COLO668 (cell line): ENCODE results near the gene HECTD1.

Source experiments
- DNase-seq: peaks from one replicate; lab custom pipeline; 2025; ENCODE audit not compliant: unreplicated experiment; lab: John Stamatoyannopoulos, UW

The HECTD1 gene

DNA sequence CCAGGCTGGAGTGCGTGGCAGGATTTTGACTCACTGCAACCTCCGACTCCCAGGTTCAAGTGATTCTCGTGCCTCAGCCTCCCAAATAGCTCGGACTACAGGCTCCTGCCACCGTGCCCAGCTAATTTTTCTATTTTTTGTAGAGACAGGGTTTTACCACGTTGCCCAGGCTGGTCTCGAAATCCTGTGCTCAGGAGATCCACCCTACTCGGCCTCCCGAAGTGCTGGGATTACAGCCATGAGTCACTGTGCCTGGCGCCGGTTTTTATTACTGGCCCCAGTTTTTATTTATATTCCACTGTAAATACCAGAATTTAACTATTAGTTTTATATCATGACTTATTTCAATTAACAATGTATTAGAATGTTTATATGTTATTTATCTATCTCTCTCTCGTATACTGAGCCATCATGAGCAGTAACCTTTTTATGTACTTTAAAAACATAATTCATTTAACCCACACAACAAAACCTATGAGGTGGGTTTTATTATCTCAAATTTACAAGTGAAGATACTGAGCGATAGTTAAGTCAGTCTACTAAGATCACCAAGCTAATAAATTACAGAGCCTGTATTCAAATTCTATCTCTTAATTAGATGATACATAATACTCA, 47.8 kb downstream of the HECTD1 start:
- no peak for DNase-seq

DNA sequence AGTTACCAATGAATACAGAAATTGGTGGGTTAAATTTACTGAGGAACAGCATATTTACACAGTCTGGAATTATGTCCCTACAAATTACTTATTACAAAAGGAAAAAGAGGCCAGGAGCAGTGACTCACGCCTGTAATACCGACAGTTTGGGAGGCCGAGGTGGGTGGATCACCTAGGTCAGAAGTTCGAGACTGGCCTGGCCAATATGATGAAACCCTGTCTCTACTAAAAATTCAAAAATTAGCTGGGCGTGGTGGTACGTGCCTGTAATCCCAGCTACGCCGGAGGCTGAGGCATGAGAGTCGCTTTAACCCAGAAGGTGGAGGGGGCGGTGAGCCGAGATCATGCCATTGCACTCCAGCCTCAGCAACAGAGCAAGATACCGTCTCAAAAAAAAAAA, 52.6 kb downstream of the HECTD1 start:
- no peak for DNase-seq

DNA sequence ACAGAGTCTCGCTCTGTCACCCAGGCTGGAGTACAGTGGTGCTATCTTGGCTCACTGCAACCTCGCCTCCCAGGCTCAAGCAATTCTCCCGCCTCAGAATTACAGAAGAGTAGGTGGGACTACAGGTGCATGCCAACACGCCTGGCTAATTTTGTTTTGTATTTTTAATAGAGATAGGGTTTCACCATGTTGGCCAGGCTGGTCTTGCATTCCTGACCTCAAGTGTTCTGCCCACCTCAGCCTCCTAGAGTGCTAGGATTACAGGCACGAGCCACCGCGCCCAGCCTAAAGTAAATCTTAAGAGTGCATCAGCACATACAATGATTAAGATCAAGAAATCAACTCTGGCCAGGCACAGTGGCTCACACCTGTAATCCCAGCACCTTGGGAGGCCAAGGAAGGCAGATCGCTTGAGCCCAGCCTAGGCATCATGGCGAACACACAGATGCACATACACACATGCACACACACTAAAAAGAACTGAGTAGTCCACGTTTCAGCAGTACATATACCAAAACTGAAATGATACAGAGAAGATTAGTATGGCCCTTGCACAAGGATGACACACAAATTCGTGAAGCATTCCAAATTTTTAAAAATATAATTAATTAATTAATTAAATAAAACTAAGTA, 65.0 kb downstream of the HECTD1 start:
- no peak for DNase-seq

DNA sequence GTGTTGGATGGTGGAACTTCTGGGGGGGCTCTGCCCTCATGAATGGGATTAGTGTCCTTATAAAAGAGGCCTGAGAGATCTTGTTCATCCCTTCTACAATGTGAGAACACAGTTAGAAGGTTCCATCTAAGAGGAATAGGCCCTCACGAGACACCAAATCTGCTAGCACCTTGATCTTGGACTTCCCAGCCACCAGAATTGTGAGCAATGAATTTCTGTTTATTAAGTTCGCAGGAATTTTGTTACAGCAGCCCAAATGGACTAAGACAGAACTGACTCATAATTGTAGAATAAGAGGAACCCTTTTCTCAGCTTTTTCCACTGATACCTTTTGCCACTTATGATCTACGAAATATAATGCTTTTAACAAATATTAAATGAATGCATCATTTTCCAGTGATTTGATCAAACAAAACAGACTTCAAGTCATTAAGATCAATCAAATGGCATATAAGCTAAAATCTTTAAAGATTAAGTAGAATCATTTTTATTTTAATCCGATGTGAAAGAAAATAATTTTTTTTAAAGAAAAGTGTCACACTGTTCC, 68.2 kb downstream of the HECTD1 start:
- no peak for DNase-seq

DNA sequence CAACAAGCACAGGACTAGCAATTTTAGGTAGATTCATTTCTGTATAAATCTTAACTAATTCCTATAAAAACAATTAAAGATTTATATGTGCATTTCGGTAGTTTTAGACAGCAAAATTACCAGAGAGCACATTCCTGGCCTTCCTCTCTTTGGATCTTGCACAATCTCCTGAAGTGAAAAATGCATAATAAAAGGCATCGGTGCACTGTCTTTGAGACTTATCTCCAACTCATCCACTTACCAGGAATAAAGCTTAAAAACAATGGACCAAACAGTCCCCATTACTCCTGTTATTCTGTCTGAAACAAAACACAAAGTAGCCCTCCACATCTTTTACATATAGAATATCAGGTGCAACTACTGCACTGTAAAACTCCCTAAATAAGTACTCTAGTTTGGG, 69.3 kb downstream of the HECTD1 start:
- DNase-seq: no peak

DNA sequence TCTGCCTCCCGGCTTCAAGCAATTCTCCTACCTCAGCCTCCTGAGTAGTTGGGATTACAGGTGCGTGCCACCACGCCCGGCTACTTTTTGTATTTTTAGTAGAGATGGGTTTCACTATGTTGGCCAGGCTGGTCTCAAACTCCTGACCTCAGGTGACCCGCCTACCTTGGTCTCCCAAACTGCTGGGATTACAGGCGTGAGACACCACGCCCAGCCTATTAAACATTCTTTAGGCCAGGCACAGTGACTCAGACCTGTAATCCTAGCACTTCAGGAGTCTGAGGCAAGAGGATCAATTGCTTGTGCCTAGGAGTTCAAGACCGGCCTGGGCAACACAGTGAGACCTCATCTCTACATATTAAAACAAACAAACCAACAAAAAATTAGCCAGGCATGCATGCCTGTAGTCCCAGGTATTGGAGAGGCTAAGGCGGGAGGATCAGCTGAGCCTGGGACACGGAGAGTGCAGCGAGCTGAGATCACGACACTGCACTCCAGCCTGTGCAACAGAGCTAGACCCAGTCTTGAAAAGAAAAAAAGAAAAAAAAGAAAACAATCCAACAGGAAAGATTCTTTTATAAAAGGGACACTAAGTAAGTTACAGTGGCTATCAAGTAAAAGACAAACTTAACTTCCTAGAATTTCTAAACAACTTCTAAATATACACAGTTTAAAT, 70.2 kb downstream of the HECTD1 start:
- DNase-seq: no peak

DNA sequence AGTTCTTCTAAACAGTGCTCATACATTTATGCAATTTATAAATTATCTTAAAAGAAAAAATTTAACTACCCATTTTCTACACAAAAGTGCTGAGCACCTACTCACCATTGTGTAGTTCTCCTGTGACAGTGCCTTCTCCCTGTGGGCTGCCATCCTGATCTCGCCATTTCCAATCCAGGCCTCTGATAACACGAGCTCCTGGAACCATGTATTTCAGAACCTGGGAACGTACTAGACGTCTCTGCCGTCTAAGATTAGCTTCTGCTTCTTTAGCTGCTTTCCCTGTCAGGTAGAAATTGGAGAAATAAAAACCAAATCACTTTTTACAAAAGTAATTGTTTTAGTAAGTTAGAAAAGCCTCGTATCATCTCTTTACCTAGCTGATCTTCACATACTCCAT, 74.5 kb downstream of the HECTD1 start:
- DNase-seq: no peak

DNA sequence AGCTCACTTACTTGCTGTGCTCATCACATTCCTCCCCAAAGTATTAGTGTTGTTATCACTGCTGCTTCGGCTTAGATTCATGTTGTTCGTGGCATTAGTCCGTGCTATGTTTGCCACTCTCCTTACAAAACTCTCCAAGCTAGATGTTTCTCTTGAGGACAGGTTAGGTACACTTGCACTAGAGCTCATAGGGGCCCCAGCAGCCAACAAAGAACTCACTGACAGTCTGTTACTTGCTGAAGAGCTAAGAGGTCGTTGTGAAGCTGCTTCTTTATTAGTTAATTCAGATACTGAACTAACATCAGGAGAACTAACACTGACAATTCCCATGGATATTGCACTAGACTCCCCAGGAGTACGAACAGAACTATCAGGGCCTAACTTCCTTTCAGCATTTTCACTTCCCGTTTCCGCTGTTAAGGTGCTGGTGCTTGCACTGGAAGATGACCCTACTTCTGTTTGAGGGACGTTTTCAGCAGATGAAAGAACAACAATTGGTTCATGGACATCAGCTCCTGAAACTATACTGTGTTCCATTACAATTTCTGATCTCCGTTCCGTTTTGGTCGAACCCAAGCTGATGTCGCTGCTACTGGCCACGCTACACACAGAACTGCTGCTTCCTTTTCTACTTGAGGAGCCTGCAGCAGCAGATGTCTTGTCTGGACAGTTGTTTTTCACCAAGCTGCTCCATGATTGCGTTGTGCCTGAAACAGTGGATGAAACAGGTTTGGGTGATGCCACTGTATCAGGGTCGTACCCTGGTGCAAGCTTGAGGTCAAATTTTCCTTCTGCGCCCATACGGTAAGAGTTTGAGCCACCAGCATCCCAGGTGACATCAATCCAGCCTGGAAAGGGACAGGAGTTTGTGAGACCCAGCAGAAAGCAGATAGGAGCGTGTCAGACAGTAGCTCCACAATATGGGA, 78.7 kb downstream of the HECTD1 start:
- no peak for DNase-seq

DNA sequence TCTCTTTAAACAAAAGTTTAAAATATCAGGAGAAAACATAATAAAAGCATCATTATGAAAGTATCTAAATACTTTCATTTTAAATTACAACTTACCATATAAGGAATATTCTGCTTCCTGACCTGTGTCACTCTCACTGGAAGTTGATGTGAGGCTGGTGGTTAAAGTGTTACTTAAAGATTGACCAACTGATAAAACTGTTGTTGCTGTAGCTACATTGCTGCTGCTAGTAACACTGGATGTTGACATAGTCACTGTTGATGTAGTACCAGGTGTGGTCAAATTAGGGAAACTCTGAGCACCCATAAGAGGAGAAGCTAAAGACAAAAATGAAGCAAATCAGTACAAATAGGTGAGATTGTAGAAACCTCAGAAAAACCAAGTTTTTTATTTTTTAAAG, 79.9 kb downstream of the HECTD1 start:
- DNase-seq: no peak

DNA sequence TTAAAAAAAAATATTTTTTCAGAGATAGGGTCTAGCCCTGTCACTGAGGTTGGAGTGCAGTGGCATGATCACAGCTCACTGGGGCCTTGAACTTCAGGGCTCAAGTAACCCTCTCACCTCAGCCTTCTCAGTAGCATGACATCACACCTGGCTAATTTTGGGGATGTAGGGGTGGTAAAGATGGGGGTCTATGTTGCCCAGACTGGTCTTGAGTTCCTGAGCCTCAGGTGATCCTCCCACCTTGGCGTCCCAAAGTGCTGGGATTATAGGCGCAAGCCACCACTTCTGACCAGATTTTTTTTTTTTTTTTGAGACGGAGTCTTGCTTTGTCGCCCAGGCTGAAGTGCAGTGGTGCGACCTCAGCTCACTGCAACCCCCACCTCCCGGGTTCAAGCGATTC, 80.9 kb downstream of the HECTD1 start:
- DNase-seq: no peak

DNA sequence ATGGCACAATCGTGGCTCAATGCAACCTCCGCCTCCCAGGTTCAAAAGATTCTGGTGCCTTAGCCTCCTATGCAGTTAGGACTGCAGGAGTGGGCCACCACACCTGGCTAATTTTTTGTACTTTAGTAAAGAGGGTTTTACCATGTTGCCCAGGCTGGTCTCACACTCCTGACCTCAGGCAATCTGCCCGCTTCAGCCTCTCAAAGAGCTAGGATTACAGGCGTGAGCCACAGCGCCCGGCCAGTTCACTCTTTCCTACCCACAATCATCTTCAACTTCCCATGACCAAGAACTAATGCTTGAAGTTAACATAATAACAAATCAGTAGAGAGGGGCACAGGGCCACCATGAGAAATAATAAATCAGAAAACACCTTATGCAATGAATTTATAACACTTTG, 82.4 kb downstream of the HECTD1 start:
- no peak for DNase-seq

DNA sequence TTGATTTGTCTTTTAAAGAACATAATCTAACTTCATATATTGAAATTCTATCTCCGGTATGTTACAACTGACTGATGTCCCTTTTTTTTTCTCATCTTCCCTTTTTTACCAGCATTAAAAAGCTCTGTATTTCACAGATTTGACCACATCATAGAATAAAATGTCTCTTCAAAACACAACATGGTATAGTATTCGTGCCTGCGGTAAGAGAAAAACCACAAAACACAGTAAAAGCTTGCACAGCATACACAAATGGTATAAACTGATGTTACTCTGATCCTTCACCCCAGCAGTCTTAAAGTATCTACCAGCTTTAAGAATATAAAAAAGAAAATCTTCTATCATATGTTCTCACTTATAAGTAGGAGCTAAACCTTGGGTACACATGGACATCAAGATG, 83.4 kb downstream of the HECTD1 start:
- DNase-seq: no peak

DNA sequence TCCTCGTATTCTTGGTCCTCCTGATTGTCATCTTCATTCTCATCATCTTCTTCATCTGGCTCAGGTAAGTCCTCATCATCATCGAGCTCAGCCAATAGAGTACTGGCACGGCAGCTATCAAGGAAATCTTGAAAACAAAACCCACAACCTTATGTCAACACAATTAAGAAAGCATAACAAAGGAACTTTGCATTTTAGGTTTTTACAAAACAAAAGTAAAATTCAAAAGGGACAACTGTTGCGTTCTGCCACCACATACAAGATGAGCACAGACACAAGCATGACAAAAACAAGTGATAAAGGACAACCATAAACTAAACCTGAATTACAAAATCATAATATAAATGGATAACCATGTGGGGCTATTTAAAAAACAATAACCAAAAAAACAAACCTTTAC, 84.7 kb downstream of the HECTD1 start:
- no peak for DNase-seq

DNA sequence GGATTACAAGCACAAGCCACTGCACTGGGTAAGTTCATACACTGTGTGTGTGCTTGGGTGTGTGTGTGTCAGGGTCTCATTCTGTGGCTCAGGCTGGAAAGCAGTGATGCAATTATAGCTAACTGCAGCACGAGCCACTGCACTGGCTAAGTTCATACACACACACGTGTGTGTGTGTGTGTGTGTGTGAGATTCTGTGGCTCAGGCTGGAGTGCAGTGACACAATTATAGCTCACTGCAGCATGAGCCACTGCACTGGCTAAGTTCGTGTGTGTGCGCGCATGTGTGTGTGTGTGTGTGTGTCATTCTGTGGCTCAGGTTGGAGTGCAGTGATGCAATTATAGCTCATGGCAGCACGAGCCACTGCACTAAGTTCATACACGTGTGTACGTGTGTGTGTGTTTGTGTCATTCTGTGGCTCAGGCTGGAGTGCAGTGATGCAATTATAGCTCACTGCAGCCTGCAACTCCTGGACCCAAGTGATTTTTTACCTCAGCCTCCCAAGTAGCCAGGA, 85.4 kb downstream of the HECTD1 start:
- no peak for DNase-seq

DNA sequence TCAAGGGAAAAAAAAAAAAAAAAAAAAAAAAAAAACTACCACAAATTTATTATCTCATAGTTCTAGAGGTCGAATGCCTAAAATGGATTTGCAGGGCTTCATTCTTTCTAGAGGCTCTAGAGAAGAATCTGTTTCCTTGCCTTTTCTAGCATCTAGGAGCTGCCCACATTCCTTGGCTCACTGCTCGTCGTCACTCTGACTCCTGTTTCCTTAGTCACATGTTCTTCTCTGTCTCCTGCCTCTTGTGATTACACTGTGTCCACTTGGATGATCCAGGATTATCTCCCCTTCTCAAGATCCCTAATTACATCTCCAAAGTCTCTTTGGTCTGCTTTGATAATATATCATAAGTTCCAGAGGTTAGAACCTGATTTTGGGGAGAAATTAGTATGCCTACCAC, 88.7 kb downstream of the HECTD1 start:
- DNase-seq: no peak

DNA sequence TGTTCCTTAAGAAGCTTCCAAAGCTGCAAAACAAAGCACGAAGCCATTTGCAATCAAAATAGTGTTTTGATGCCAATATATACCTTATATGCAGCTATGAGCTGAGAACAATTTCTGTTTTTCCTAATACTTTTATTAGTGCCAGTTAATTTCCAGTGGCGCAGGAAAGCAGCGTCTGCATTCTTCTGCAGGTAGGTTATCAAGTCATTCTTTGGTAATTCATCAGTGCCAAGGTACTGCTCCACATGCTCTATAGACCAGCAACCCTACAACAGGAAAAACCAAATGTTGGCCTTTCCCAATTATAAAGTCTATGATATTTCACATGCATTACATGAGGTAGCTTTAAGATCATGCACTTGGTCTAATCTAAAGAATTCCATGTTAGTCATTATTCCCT, 93.8 kb downstream of the HECTD1 start:
- no peak for DNase-seq

DNA sequence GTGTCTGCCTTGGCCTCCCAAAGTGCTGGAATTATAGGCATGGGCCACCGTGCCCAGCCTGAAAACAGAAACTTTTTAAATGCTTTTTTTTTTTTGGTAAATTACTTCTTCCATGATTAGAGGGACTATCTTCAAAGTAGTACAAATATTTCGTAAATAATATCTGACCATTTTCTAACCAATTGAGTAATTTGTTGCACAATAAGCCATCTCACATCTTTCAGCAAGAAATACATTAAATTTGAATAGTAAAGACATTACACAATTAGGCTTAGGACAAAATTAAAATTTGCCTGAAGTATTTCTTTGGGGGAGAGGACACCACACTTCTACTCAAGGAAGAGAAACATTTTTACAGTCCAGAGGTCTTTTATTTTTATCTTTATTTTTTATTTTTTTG, 96.7 kb downstream of the HECTD1 start:
- no peak for DNase-seq

DNA sequence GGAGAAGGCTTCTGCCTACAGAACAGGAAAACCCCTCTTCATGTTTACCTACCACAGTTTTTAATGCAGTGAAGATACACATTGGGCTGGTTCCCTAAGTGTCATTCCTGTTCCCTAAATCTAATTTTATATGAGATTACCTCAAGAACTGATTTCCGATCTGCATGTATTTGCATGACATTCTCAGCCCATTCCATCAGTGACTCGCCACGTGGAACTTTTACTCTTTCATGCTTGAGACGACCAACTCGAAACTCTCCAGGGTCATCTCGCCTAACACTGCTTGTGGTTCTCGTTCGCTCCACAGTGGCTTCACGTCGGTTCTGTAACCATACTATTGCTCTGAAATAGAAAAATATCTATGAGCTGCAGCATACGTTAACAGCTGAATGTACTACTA, 98.3 kb downstream of the HECTD1 start:
- no peak for DNase-seq

DNA sequence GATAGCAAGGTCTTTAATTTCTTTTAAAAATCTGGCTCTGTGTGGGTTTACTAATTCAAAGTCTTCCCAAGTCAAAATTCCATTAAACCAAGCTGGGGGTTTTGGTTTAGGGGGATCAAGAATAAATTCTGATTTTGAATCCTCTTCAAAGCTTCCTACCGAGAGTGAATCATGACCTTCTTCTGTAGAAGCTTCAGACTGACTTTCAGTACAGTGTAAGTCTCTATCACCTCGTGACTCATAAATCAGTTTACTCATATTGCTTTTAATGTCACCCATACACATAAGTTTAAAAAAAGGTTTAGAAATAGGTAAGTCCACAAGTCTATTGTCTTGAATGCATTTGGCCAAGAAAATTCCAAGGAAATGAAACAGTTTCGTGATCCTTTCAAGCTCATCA, 100.8 kb downstream of the HECTD1 start:
- no peak for DNase-seq

DNA sequence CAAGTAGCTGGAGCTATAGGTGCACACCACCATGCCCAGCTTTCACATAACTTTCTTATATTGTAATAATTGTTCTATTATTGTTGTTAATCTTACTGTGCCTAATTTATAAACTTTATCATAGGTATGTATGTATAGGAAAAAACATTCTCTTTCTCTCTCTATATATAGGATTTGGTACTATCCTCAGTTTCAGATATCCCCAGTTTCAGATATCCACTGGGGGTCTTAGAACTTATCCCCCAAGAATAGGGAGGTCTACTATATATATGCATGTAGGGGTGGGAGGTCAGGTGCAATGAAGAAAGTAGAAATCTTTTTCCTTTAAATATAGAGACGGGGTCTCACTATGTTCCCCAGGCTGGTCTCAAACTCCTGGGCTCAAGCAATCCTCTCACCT, 110.5 kb downstream of the HECTD1 start:
- no peak for DNase-seq

DNA sequence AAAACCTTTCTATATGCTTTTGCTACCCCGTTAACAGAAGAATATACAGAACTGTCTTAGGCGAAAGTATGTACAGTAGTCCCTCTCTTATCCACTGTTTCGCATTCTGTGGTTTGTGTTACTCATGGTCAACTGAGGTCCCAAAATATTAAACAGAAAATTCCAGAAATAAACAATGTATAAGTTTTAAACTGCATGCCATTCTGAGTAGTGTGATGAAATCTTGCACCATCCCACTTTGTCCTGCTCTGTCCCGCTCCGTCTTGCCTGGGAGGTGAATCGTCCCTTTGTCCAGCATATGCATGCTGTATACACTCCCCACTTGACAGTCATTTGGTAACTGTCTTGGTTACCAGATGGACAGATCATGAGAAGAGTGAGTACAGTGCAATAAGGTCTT, 111.3 kb downstream of the HECTD1 start:
- no peak for DNase-seq
